K562 treated with DMSO at 1 percent for 12 hours (cell line): ENCODE measurements around the gene ZNF346. TPM values are rescaled to one million over a fixed set of nuclear protein-coding genes. Genes with fewer than 3 reads are reported as not detected.

ENCODE experiments used
- total RNA-seq: library from RNA; unstranded; fragments of 300-600 nt; gene quantifications from 2 replicates; pipeline ENCODE4 v1.2.3, GENCODE V29; 2022; ENCODE audit not compliant: insufficient read depth

Gene ZNF346, protein sequence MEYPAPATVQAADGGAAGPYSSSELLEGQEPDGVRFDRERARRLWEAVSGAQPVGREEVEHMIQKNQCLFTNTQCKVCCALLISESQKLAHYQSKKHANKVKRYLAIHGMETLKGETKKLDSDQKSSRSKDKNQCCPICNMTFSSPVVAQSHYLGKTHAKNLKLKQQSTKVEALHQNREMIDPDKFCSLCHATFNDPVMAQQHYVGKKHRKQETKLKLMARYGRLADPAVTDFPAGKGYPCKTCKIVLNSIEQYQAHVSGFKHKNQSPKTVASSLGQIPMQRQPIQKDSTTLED
- total RNA-seq, result 14.6 and 30.4 TPM in 2 replicates

DNA sequence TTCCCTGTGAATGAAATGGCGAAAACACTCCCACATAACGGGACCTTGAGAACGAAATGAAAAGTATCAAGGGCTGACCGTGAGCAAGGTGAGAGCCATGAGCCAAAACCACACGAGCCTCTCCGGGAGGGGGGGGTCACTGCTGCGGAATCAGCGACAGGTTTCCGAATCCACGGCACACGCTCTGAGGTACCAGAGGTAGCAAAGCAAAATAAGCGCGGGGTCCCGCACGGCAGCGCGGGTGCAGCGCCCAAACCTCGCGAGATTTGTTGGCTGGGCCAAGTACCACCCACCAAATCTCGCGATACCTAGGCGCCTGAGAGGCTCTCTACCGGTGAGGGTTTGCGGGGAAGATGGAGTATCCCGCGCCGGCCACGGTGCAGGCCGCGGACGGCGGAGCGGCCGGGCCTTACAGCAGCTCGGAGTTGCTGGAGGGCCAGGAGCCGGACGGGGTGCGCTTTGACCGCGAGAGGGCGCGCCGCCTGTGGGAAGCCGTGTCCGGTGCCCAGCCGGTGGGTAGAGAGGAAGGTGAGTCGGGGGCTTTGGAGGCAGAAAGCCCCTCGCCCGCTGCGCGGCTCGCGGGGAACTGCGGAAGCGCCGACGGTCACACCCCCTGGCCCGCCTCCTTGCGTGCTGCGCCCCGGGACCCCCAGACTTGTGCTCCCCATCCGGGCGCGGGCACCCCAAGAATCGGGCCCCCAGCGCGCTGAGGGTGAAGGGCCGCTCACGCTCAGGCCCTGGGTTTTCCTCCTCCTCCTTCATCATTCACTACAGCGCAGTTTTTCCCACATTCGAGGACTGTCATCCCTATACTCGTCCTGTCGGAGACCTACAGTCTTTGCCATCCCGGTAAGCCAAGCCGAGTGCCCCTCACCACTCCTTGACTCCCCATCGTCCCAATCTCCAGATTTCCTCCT is at the start of gene ZNF346:
ZNF346 (plus strand) TSS at position 311 of the 917 bp plus-strand sequence; CDS start at position 354, 43 bp downstream.

DNA sequence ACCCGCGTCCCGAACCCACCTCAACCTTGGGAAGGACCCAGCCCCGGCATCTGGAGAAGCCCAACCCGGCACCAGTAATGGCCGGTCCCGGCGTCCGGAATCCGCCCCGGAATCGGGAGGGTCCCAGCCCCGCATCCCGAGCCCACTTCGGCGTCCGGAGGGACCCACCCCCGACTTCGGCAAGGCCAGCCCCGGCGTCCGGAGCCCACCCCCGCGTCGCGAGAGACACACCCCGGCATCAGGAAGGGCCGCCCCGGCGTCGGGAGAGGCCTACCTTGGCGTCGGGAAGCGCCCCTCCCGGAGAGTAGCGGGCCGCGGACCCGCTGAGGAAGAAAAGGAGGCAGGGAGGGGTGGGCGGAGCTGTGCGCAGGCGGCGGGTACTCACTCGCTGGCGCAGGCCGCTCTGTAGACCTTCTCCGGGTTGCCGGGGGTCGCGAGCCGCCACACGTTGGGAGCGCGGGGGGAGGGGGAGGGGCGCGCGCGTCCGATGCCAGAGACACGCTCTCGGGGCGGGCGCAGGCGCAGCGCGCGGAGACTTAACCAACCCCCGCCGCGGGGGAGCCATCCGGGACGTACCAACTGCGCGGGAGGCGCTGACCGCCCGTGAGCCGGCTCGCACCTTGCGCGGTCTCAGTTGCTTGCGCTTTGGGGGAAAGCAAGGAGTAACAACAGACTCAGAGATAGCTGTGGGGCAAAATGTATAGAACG is 16.1 kb upstream of the ZNF346 start, which contains the start of gene UIMC1:
UIMC1 (minus strand) TSS at position 515 of the 708 bp plus-strand sequence. CDS start 24,164 bp downstream, outside the sequence.

DNA sequence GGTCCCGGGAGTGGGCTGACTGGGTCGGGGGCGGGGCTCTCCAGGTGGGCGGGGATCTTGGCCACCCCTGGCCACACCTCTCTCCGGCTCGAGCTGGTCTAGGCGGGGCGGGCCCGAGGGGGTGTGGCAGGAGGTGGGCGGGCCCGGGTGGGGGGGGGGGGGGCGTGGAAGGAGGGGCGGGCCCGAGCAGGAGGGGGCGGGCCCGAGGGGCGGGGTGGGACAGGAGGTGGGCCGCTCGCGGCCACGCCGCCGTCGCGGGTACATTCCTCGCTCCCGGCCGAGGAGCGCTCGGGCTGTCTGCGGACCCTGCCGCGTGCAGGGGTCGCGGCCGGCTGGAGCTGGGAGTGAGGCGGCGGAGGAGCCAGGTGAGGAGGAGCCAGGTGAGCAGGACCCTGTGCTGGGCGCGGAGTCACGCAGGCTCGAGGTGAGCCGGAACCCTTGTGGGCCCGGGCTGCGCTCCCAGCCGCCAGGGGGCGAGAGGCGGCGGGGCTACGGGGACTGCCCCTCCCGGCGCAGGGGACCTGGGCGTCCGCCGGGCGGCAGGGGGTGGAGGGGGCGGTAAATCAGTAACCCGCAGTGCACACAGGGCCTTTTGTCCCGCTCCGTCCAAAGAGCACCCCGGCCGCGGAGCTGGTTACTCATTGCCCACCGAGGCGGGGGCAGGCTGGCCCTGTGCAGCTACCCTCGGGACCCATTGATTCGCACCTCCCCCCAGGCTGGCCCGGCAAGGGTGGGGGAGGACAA is 64.3 kb downstream of the ZNF346 start, which contains the start of gene FGFR4:
FGFR4 (plus strand) TSS at position 262 of the 744 bp plus-strand sequence. CDS start 2,688 bp downstream, outside the sequence.

Other genes starting within 250 kb of the ZNF346 start
- not detected in 2 replicates for gene UNC5A, start 212.1 kb upstream of the ZNF346 start, total RNA-seq
- not detected in 2 replicates for gene HK3, start 123.3 kb upstream of the ZNF346 start, total RNA-seq
- gene UIMC1, start 15.9 kb upstream of the ZNF346 start, total RNA-seq, result 13.2 and 29.1 TPM in 2 replicates
- 5.9 and 8.2 TPM in 2 replicates for gene FGFR4, start 64.2 kb downstream of the ZNF346 start, total RNA-seq
- gene NSD1, start 111.1 kb downstream of the ZNF346 start, total RNA-seq, result 3.4 and 20.2 TPM in 2 replicates